DOHH2 (cell line): ENCODE results near the gene RAB15.

ENCODE experiments used
- H3F3A ChIP-seq: fragments of 200-600 bp; sonication (generic), shearing (Covaris generic); 2 replicates; pipeline ENCODE4 v1.6.0; 2016; ENCODE audit warnings: antibody characterized with exemption, mild to moderate bottlenecking; ENCODE audit not compliant: control insufficient read depth, insufficient read depth
- H3K27ac ChIP-seq: fragments of 200-600 bp; sonication (generic); 2 replicates; pipeline ENCODE4 v1.5.1; 2014; ENCODE audit warnings: low read depth, mild to moderate bottlenecking, low read length, moderate library complexity
- H3K27me3 ChIP-seq: fragments of 200-600 bp; sonication (generic); 2 replicates; pipeline ENCODE4 v1.6.1; 2014; ENCODE audit warnings: mild to moderate bottlenecking, low read length, mixed read lengths; ENCODE audit not compliant: control insufficient read depth
- H3K36me3 ChIP-seq: fragments of 200-600 bp; sonication (generic); 2 replicates; pipeline ENCODE4 v1.6.1; 2014; ENCODE audit warnings: mild to moderate bottlenecking, low read length, moderate library complexity, mixed read lengths; ENCODE audit not compliant: control insufficient read depth
- H3K4me1 ChIP-seq: fragments of 200-600 bp; sonication (generic); 2 replicates; pipeline ENCODE4 v1.6.1; 2014; ENCODE audit warnings: mild to moderate bottlenecking, low read length, mixed read lengths; ENCODE audit not compliant: control insufficient read depth
- H3K4me2 ChIP-seq: fragments of 200-600 bp; sonication (generic); 2 replicates; pipeline ENCODE4 v1.6.0; 2014; ENCODE audit warnings: mild to moderate bottlenecking, low read length, moderate library complexity
- H3K4me3 ChIP-seq: fragments of 200-600 bp; sonication (generic); 2 replicates; pipeline ENCODE4 v1.5.1; 2014; ENCODE audit warnings: mild to moderate bottlenecking, low read length, mixed read lengths
- H3K79me2 ChIP-seq: fragments of 200-600 bp; sonication (generic); 2 replicates; pipeline ENCODE4 v1.6.1; 2014; ENCODE audit warnings: mild to moderate bottlenecking, low read length, mixed read lengths; ENCODE audit not compliant: control insufficient read depth
- H3K9me2 ChIP-seq: fragments of 200-600 bp; sonication (generic); replicated peaks from 2 replicates; pipeline ENCODE4 v1.6.1; 2014; ENCODE audit warnings: mild to moderate bottlenecking, low read length, mixed read lengths; ENCODE audit not compliant: control insufficient read depth
- H3K9me3 ChIP-seq: fragments of 200-600 bp; sonication (generic); 2 replicates; pipeline ENCODE4 v1.6.1; 2014; ENCODE audit warnings: antibody characterized with exemption, low read length, mixed read lengths; ENCODE audit not compliant: control insufficient read depth, insufficient read depth
- H4K20me1 ChIP-seq: fragments of 200-600 bp; sonication (generic); 2 replicates; pipeline ENCODE4 v1.6.0; 2014; ENCODE audit warnings: low read depth, mild to moderate bottlenecking, antibody characterized with exemption, low read length, moderate library complexity; ENCODE audit not compliant: control insufficient read depth, insufficient read depth
- EZH2phosphoT487 ChIP-seq: fragments of 200-600 bp; sonication (generic); IDR thresholded peaks from 2 replicates; pipeline ENCODE4 v1.6.1; 2017; ENCODE audit warnings: borderline replicate concordance, mild to moderate bottlenecking, antibody characterized with exemption, low read length, moderate library complexity, mixed read lengths
- TF ChIP-seq, protein P1 (sequence below): fragments of 200-600 bp; sonication (generic); IDR thresholded peaks from one replicate; pipeline ENCODE4 v1.5.1; 2014; ENCODE audit warnings: antibody characterized with exemption, mild to moderate bottlenecking, low read depth, low read length; ENCODE audit not compliant: poor library complexity, severe bottlenecking

The RAB15 gene

DNA sequence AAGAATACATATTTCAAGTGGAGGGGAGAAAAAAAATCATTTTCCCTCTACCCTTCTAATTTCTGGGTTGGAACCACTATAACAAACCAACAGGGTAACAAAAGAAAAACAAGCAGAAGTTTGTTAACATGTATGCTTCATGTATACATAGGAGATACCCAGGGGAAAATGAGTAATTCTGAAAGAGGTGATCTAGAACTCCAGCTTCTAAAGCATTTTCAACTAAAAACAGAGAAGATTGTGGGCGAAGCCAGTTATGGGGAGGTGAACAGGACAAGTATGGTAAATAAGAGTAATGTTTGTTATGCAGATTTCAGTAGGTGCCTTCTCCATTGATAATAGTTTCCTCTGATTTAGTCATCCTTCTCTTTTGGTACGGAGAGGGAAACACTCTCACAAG is 31.3 kb upstream of the RAB15 start:
- Histone ChIP-seq H3K79me2 (peaks cover 5% of the 10 kb centered on the region; the same call in 1 of the 2 replicates), H3K27ac (no peak overlapping the region)

DNA sequence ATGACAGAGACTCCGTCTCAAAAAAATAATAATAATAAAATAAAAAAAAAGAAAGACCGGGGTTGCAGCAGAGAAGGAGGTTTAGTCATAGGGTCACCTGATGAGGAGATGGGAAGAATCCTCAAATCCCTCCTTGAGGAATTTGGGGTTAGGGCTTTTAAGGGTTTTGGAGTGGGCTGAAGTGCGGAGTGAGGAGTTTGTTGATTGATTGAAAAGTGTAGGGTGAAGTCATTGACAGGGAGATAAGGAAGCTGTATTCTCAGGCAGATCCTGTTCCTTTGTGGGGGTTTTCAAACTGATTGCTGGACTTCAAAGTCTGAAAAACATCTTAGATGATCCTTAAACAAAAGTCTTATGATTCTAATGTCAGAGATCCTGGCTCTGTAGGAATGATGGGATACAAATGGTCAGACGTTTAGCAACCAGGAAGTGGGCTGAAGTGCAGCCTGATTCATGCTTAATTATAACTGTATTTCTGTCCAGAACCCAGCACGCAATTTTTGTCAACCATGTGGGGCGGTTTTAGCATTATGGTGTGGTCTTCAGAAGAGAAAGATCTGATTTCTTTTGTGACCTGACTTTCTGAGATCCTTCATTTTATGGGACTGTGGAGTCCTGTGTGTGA is 30.6 kb upstream of the RAB15 start:
- Histone ChIP-seq H4K20me1 (no peaks in the 10 kb centered on the region), H3K4me3 (no peak overlapping the region), H3F3A (no peaks in the 10 kb centered on the region), H3K4me1 (no peaks in the 10 kb centered on the region), H3K4me2 (no peak overlapping the region), H3K9me3 (no peaks in the 10 kb centered on the region), H3K27me3 (no peaks in the 10 kb centered on the region), H3K79me2 (peaks cover 6% of the 10 kb centered on the region; the same call in 1 of the 2 replicates), H3K36me3 (no peaks in the 10 kb centered on the region), H3K27ac (no peak overlapping the region), H3K9me2 (no peaks in the 10 kb centered on the region)
- no peak for TF ChIP-seq EZH2phosphoT487
- TF ChIP-seq, protein P1, sequence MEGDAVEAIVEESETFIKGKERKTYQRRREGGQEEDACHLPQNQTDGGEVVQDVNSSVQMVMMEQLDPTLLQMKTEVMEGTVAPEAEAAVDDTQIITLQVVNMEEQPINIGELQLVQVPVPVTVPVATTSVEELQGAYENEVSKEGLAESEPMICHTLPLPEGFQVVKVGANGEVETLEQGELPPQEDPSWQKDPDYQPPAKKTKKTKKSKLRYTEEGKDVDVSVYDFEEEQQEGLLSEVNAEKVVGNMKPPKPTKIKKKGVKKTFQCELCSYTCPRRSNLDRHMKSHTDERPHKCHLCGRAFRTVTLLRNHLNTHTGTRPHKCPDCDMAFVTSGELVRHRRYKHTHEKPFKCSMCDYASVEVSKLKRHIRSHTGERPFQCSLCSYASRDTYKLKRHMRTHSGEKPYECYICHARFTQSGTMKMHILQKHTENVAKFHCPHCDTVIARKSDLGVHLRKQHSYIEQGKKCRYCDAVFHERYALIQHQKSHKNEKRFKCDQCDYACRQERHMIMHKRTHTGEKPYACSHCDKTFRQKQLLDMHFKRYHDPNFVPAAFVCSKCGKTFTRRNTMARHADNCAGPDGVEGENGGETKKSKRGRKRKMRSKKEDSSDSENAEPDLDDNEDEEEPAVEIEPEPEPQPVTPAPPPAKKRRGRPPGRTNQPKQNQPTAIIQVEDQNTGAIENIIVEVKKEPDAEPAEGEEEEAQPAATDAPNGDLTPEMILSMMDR = no peak

More for the DNA sequence above, 31.3 kb upstream of the RAB15 start:
- no peak for TF ChIP-seq EZH2phosphoT487
- TF ChIP-seq, protein P1 = no peak
- Histone ChIP-seq H3K4me3 (no peak overlapping the region), H3K9me3 (no peaks in the 10 kb centered on the region), H3K4me2 (no peak overlapping the region), H3K9me2 (no peaks in the 10 kb centered on the region), H3K4me1 (no peaks in the 10 kb centered on the region), H4K20me1 (no peaks in the 10 kb centered on the region), H3K27me3 (no peaks in the 10 kb centered on the region), H3K36me3 (no peaks in the 10 kb centered on the region), H3F3A (no peaks in the 10 kb centered on the region)

DNA sequence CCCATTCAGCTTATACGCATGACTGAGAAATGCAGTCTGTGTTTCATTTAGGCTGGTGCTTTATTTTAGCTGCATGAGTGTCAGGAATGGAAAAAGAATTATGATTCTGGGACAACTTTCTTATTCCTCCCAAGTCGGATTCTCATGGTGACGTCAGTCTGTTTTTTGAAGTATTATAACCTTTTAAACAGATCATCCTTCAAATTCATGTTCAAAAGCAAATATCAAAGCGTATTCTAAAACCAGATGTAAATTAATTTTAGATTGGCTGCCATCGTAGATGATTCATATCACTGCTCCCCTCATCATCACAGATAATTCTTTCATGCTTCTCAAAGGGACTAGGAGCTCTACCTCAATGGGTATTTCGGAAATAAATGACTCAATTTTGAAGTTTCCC is 29.6 kb upstream of the RAB15 start:
- Histone ChIP-seq H4K20me1 (no peaks in the 10 kb centered on the region), H3F3A (no peaks in the 10 kb centered on the region), H3K79me2 (peaks cover 8% of the 10 kb centered on the region; the same call in 1 of the 2 replicates), H3K27ac (no peak overlapping the region), H3K36me3 (no peaks in the 10 kb centered on the region), H3K4me3 (no peak overlapping the region), H3K4me2 (no peak overlapping the region), H3K4me1 (no peaks in the 10 kb centered on the region), H3K9me3 (no peaks in the 10 kb centered on the region), H3K9me2 (no peaks in the 10 kb centered on the region), H3K27me3 (no peaks in the 10 kb centered on the region)
- no peak for TF ChIP-seq EZH2phosphoT487
- TF ChIP-seq, protein P1 = no peak
